Body of pancreas (tissue), 4 donors: ENCODE results near the gene MOGAT3. TPM values are rescaled to one million over a fixed set of nuclear protein-coding genes. Genes with fewer than 3 reads are reported as not detected.

ENCODE experiments used
- ATAC-seq: fragments of 150-250 bp; one replicate; pipeline ENCODE4 v1.9.1; 2016
- DNase-seq, 4 donors: peaks; one replicate each; pipeline ENCODE4 v3.0.0-alpha.2; 2019
- H3K27ac ChIP-seq, 4 donors: fragments of 200-600 bp; sonication (generic); 1 replicate in 3 of 4; 2 replicates in 1 of 4; pipeline versions ENCODE4 v1.5.1 to v1.6.1; 2016 to 2019; ENCODE audit warnings: mild to moderate bottlenecking in 1 of 4, mixed read lengths in 1 of 4, moderate library complexity in 1 of 4
- H3K27me3 ChIP-seq, 2 donors: fragments of 200-600 bp; sonication (generic); one replicate each; pipeline ENCODE4 v1.6.0; 2016; ENCODE audit warnings: mild to moderate bottlenecking in 1 of 2
- H3K36me3 ChIP-seq, 2 donors: fragments of 200-600 bp; sonication (generic); replicated peaks in 1 of 2; 2 replicates each; pipeline ENCODE4 v1.5.1; 2016; ENCODE audit warnings: low read depth in 2 of 2; ENCODE audit not compliant: insufficient read depth in 1 of 2
- H3K4me1 ChIP-seq: fragments of 200-600 bp; sonication (generic); one replicate; pipeline ENCODE4 v1.6.0; 2016
- H3K4me3 ChIP-seq, 2 donors: fragments of 200-600 bp; sonication (generic); 1 replicate in 1 of 2; 2 replicates in 1 of 2; pipeline ENCODE4 v1.5.1; 2016 to 2019
- H3K9me3 ChIP-seq, 3 donors: fragments of 200-600 bp; sonication (generic); 1 replicate in 2 of 3; 2 replicates in 1 of 3; pipeline ENCODE4 v1.5.1; 2016
- POLR2A ChIP-seq, 3 donors: fragments of 450-650 bp; IDR thresholded peaks; one replicate each; pipeline ENCODE4 v1.6.1; 2016; ENCODE audit warnings: antibody characterized with exemption in 3 of 3, mild to moderate bottlenecking in 2 of 3
- whole genome bisulfite sequencing, 2 donors: methylation state at CpG; one replicate each; pipeline ENCODE4 v1.1.5; 2017; 5-methylcytosine and 5-hydroxymethylcytosine counted together
- intact Hi-C: fragments of 100-400 bp; cut with DNase I; formaldehyde crosslinking; loops from one replicate; pipeline ENCODE4 v1.15.1; 2023
- total RNA-seq, 2 donors: library from RNA; depleted of rRNA; stranded (reverse); fragments of >200 nt; gene quantifications; one replicate each; pipeline ENCODE4 v1.1.0, GENCODE V29; 2016
- TF ChIP-seq, protein P1 (sequence below), 7 experiments: fragments of 450-650 bp in 4 of 7; fragments of 200-600 bp in 3 of 7; sonication (generic) in 3 of 7; IDR thresholded peaks; one replicate each; pipeline ENCODE4 v1.5.1; 2016 to 2019; ENCODE audit warnings: antibody characterized with exemption in 7 of 7

The MOGAT3 gene
- total RNA-seq, 2 donors from 2014 or later, result not detected

GRCh38 chr7:101220295-101220694 lies 19.5 kb upstream of the MOGAT3 start:
- 42 to 52% methylated on average over 5 of the region's 5 CpGs for WGBS, 2 donors
- Histone ChIP-seq H3K36me3 (peaks cover 0 to 10% of the 10 kb centered on the region in 2 donors), H3K27ac (no peak overlapping the region), H3K27me3 (no peaks in the 10 kb centered on the region), H3K4me1 (peaks cover 39% of the 10 kb centered on the region), H3K9me3 (no peaks in the 10 kb centered on the region), H3K4me3 (no peak overlapping the region)
- intact Hi-C loops, result no loop called here
- TF ChIP-seq POLR2A (IDR thresholded peaks at IDR 0.05), result no peak
- TF ChIP-seq, protein P1, sequence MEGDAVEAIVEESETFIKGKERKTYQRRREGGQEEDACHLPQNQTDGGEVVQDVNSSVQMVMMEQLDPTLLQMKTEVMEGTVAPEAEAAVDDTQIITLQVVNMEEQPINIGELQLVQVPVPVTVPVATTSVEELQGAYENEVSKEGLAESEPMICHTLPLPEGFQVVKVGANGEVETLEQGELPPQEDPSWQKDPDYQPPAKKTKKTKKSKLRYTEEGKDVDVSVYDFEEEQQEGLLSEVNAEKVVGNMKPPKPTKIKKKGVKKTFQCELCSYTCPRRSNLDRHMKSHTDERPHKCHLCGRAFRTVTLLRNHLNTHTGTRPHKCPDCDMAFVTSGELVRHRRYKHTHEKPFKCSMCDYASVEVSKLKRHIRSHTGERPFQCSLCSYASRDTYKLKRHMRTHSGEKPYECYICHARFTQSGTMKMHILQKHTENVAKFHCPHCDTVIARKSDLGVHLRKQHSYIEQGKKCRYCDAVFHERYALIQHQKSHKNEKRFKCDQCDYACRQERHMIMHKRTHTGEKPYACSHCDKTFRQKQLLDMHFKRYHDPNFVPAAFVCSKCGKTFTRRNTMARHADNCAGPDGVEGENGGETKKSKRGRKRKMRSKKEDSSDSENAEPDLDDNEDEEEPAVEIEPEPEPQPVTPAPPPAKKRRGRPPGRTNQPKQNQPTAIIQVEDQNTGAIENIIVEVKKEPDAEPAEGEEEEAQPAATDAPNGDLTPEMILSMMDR (IDR thresholded peaks at IDR 0.05), result no peak
- ATAC-seq, result no peak
- DNase-seq, result no peak

- no peaks in the 10 kb centered on the region for H3K36me3 ChIP-seq
- ATAC-seq, result peak; percentile 7
- no peaks in the 10 kb centered on the region for H3K27me3 ChIP-seq
- peaks cover 46% of the 10 kb centered on the region for H3K4me1 ChIP-seq
- H3K4me3 ChIP-seq, result peak overlapping the region; percentile 65 to 74
- no peaks in the 10 kb centered on the region for H3K9me3 ChIP-seq
- DNase-seq, result peak in 1 of 4 donors; percentile 39
- H3K27ac ChIP-seq, result peak overlapping the region; percentile 86 to 92 (median 90)
- WGBS, 2 donors, result 5 to 7% methylated on average over 23 to 26 of the region's 26 CpGs
- intact Hi-C loops, result no loop called here
- no peak for TF ChIP-seq POLR2A (IDR thresholded peaks at IDR 0.05)
- TF ChIP-seq, protein P1 (IDR thresholded peaks at IDR 0.05), result peak in 1 of 7 experiments; percentile 4
Observed at GRCh38 chr7:101218236-101219125, 17.6 kb upstream of the MOGAT3 start.

- intact Hi-C loops, result no loop called here
- H3K27me3 ChIP-seq, result no peaks in the 10 kb centered on the region
Observed at GRCh38 chr7:101217388-101218235, 16.8 kb upstream of the MOGAT3 start, which contains the start of the genes PLOD3 and ZNHIT1. Gene PLOD3 (minus strand): TSS chr7:101217581. CDS start chr7:101217274, 307 bp downstream. Gene ZNHIT1 (plus strand): TSS chr7:101218165. CDS start chr7:101218196, 31 bp downstream.

GRCh38 chr7:101216860-101217387 lies 16.1 kb upstream of the MOGAT3 start:
- Histone ChIP-seq H3K27ac (peak overlapping the region in 3 of 4 donors; percentile 86 to 92 (median 90)), H3K36me3 (peaks cover 0 to 4% of the 10 kb centered on the region in 2 donors), H3K4me1 (peaks cover 46% of the 10 kb centered on the region), H3K27me3 (no peaks in the 10 kb centered on the region), H3K4me3 (peak overlapping the region; percentile 65 to 74), H3K9me3 (no peaks in the 10 kb centered on the region)
- 0 to 1% methylated on average over 2 to 22 of the region's 34 CpGs for WGBS, 2 donors
- intact Hi-C loops, result no loop called here
- no peak for TF ChIP-seq POLR2A (IDR thresholded peaks at IDR 0.05)
- DNase-seq (no peak), ATAC-seq (no peak)

More at GRCh38 chr7:101217388-101218235, 16.8 kb upstream of the MOGAT3 start, which contains the start of the genes PLOD3 and ZNHIT1:
- TF ChIP-seq, protein P1 (IDR thresholded peaks at IDR 0.05), result peak in 6 of 7 experiments; percentile 11 to 41 (median 38)
- TF ChIP-seq POLR2A (IDR thresholded peaks at IDR 0.05), result peak in 2 of 3 donors; percentile 60 to 70
- H3K9me3 ChIP-seq, result no peaks in the 10 kb centered on the region
- peak within 1 kb of the TSS; percentile 65 to 74 for H3K4me3 ChIP-seq
- H3K36me3 ChIP-seq, result no peaks in the 10 kb centered on the region
- H3K4me1 ChIP-seq, result peaks cover 46% of the 10 kb centered on the region
- ATAC-seq, result peak; percentile 91
- H3K27ac ChIP-seq, result peak within 1 kb of the TSS; percentile 86 to 92 (median 90)
- peak; percentile 98 to 99 (median 99) for DNase-seq
- WGBS, 2 donors, result 1% methylated on average over 27 to 56 of the region's 57 CpGs
